Spleen (tissue), 11 donors: ENCODE measurements around the gene LRRC42. TPM values are rescaled to one million over a fixed set of nuclear protein-coding genes. Genes with fewer than 3 reads are reported as not detected.

Experiments used
- DNase-seq: peaks from one replicate; pipeline ENCODE4 v3.0.0-alpha.2; 2020
- H3K27ac ChIP-seq, 8 donors: fragments of 200-600 bp; sonication (generic) in 7 of 8; 1 replicate in 4 of 8; 2 replicates in 4 of 8; pipeline versions ENCODE4 v1.5.0 to v1.8.0; 2016 to 2021; ENCODE audit warnings: inconsistent platforms in 4 of 8, mild to moderate bottlenecking in 4 of 8, moderate library complexity in 1 of 8
- H3K27me3 ChIP-seq, 7 donors: fragments of 200-600 bp; sonication (generic) in 6 of 7; replicated peaks in 1 of 7; 1 replicate in 4 of 7; 2 replicates in 3 of 7; pipeline versions ENCODE4 v1.5.0 to v1.8.0; 2016 to 2021; ENCODE audit warnings: inconsistent platforms in 3 of 7, mild to moderate bottlenecking in 1 of 7
- H3K36me3 ChIP-seq, 6 donors: fragments of 200-600 bp; sonication (generic) in 5 of 6; 1 replicate in 4 of 6; 2 replicates in 2 of 6; pipeline versions ENCODE4 v1.5.0 to v1.8.0; 2016 to 2021; ENCODE audit warnings: inconsistent platforms in 2 of 6
- H3K4me1 ChIP-seq, 6 donors: fragments of 200-600 bp; sonication (generic) in 5 of 6; 1 replicate in 3 of 6; 2 replicates in 3 of 6; pipeline versions ENCODE4 v1.5.0 to v1.8.0; 2016 to 2021; ENCODE audit warnings: inconsistent platforms in 3 of 6
- H3K4me3 ChIP-seq, 8 donors: fragments of 200-600 bp; sonication (generic) in 7 of 8; 1 replicate in 4 of 8; 2 replicates in 4 of 8; pipeline versions ENCODE4 v1.5.0 to v1.8.0; 2016 to 2021; ENCODE audit warnings: inconsistent platforms in 4 of 8, mild to moderate bottlenecking in 4 of 8, moderate library complexity in 2 of 8
- H3K9me3 ChIP-seq, 8 donors: fragments of 200-600 bp; sonication (generic) in 7 of 8; 1 replicate in 4 of 8; 2 replicates in 4 of 8; pipeline versions ENCODE4 v1.5.0 to v1.8.0; 2016 to 2021; ENCODE audit warnings: inconsistent platforms in 4 of 8
- POLR2A ChIP-seq, 3 donors: fragments of 450-650 bp; IDR thresholded peaks; one replicate each; pipeline ENCODE4 v1.5.1; 2017; ENCODE audit warnings: antibody characterized with exemption in 3 of 3, mild to moderate bottlenecking in 1 of 3
- POLR2AphosphoS5 ChIP-seq, 3 donors: sonication (generic); formaldehyde crosslinking; IDR thresholded peaks; one replicate each; pipeline ENCODE4 v1.5.1; 2017; ENCODE audit warnings: antibody characterized with exemption in 3 of 3
- WGBS, 5 donors: extraction: QIAGEN DNeasy Blood & Tissue Kit in 3 of 5; methylation state at CpG; one replicate each; pipeline versions ENCODE4 v1.1.5 to v1.1.7; 2013 to 2018; 5-methylcytosine and 5-hydroxymethylcytosine counted together
- intact Hi-C: fragments of 100-400 bp; cut with DNase I; formaldehyde crosslinking; loops from one replicate; pipeline ENCODE4 v1.15.0; 2023; ENCODE audit warnings: low total_unique reads
- polyA plus RNA-seq, 3 donors: library from polyadenylated mRNA; stranded (reverse); fragments of 200-250 nt; gene quantifications; one replicate each; pipeline ENCODE4 v1.2.1, GENCODE V29; 2013
- total RNA-seq, 7 donors: library from RNA; depleted of rRNA in 3 of 7; stranded (reverse); fragments of >200 nt in 3 of 7; fragmentation: NEBNext Ultra II Directional in 4 of 7; extraction: Animal tissue kit (Norgen Biotek cat#: 25700) in 4 of 7; gene quantifications; one replicate each; pipeline versions ENCODE4 v1.1.0 to v1.2.1, GENCODE V29; 2016 to 2021
- TF ChIP-seq, protein P1 (sequence below), 11 experiments: fragments of 200-600 bp in 7 of 11; fragments of 450-650 bp in 4 of 11; sonication (generic) in 4 of 11; IDR thresholded peaks in 8 of 11; conservative IDR thresholded peaks in 3 of 11; 1 replicate in 7 of 11; 2 replicates in 4 of 11; pipeline versions ENCODE4 v1.4.0 to v1.8.0; 2016 to 2021; ENCODE audit warnings: antibody characterized with exemption in 11 of 11, inconsistent platforms in 4 of 11, mild to moderate bottlenecking in 1 of 11
- donor health status: healthy with polysubstance abuse.
- donor health status: DM: no; HTN: no; CAD: no; lungs with moderate emphysema.
- donor health status: DM: no; HTN: no; CAD: no.
- donor health status: Bipolar disorder and iron deficiency.
- donor health status: healthy.
- donor health status: DM: no; HTN: no; CAD: no.
- donor health status: DM: yes; HTN: yes; CAD: no.

Gene LRRC42
- total and polyA plus RNA-seq, 10 donors, result 4.9 to 13.8 (median 10.5) TPM

DNA sequence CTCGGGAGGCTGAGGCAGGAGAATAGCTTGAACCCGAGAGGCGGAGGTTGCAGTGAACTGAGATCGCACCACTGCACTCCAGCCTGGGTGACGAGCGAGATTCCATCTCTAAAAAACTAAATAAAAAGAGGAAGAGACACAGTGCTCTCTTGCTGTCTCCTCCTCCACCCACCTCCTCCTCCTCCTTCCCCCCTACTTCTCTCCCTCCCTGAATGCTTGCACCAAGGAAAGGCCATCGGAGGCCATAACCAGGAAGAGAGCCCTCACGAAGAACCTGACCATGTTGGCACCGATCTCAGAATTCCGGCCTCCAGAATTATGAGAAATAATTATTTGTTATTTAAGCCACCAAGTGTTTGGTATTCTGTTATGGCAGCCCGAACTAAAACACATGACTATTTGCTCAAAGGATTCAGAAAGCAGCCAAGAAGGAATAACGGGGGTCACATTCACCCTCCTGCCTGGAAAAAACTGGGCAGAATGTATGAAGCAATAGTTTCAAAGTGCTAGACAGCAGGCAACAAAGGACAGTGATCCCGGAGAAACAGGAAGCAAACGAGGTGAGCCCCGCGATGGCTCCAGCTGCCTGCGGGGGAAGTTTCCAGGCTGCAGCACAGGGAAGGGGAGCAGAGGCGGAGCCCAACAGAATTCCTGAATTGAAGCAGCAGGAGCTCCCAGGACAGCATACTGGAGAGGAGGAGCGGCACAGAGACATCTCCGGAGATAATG, 36.0 kb downstream of the LRRC42 start:
- Histone ChIP-seq H3K27me3 (peaks cover 0 to 5% (median 0%) of the 10 kb centered on the region in 7 donors), H3K9me3 (no peaks in the 10 kb centered on the region), H3K4me1 (peaks cover 0 to 14% (median 8%) of the 10 kb centered on the region in 6 donors), H3K4me3 (peak overlapping the region in 5 of 8 donors; percentile 0 to 54 (median 22)), H3K27ac (peak overlapping the region in 2 of 8 donors; percentile 26 to 53), H3K36me3 (no peaks in the 10 kb centered on the region)
- TF ChIP-seq POLR2AphosphoS5 (IDR thresholded peaks at IDR 0.05), result no peak
- no peak for TF ChIP-seq POLR2A (IDR thresholded peaks at IDR 0.05)
- TF ChIP-seq, protein P1, sequence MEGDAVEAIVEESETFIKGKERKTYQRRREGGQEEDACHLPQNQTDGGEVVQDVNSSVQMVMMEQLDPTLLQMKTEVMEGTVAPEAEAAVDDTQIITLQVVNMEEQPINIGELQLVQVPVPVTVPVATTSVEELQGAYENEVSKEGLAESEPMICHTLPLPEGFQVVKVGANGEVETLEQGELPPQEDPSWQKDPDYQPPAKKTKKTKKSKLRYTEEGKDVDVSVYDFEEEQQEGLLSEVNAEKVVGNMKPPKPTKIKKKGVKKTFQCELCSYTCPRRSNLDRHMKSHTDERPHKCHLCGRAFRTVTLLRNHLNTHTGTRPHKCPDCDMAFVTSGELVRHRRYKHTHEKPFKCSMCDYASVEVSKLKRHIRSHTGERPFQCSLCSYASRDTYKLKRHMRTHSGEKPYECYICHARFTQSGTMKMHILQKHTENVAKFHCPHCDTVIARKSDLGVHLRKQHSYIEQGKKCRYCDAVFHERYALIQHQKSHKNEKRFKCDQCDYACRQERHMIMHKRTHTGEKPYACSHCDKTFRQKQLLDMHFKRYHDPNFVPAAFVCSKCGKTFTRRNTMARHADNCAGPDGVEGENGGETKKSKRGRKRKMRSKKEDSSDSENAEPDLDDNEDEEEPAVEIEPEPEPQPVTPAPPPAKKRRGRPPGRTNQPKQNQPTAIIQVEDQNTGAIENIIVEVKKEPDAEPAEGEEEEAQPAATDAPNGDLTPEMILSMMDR (IDR thresholded peaks at IDR 0.05 in 8 of 11, conservative IDR thresholded peaks at IDR 0.05 in 3 of 11), result no peak
- intact Hi-C loops, result no loop called here
- 45 to 48% (median 46%) methylated on average over 20 of the region's 20 CpGs for WGBS, 5 donors
- DNase-seq, result no peak

DNA sequence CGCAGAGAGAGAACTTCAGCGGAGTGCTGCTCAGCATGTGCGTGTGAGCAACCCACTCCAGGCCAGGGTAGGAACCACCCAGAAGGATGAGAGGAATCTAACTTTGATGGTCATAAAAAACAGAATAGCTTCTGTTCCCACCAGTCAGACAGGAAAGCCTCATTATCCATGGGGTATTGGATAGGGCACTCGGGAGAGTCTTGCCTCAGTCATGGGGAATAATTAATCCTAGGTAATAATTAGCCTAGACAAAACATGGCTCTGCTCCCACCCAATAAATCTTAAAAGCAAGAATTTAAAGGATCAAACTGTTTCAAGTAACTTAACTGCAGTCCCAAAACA, 36.6 kb downstream of the LRRC42 start:
- no peaks in the 10 kb centered on the region for H3K36me3 ChIP-seq
- H3K9me3 ChIP-seq, result no peaks in the 10 kb centered on the region
- peaks cover 0 to 5% (median 0%) of the 10 kb centered on the region in 7 donors for H3K27me3 ChIP-seq
- intact Hi-C loops, result no loop called here
- DNase-seq, result no peak
- H3K4me1 ChIP-seq, result peaks cover 0 to 14% (median 8%) of the 10 kb centered on the region in 6 donors
- WGBS, 5 donors, result 62 to 79% (median 78%) methylated on average over 4 of the region's 4 CpGs
- peak overlapping the region in 5 of 8 donors; percentile 0 to 54 (median 22) for H3K4me3 ChIP-seq
- peak overlapping the region in 1 of 8 donors; percentile 53 for H3K27ac ChIP-seq
- TF ChIP-seq, protein P1 (IDR thresholded peaks at IDR 0.05 in 8 of 11, conservative IDR thresholded peaks at IDR 0.05 in 3 of 11), result no peak
- TF ChIP-seq POLR2A (IDR thresholded peaks at IDR 0.05) (no peak), POLR2AphosphoS5 (IDR thresholded peaks at IDR 0.05) (no peak)

DNA sequence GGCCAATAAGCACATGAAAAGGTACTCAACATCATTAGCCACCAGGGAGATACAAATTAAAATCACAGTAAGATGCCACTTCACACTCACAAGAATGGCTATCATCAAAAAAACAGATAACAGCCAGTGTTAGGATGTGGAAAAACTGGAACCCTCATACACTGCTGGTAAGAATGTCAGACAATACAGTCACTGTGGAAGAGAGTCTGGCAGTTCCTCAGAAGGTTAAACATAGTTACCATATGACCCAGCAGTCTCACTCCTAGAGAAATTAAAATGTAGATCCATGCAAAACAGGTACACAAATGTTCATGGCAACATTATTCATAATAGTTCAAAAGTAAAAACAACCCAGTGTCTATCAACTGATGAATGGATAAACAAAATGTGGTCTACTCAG, 38.6 kb downstream of the LRRC42 start:
- no peak for DNase-seq
- no peaks in the 10 kb centered on the region for H3K9me3 ChIP-seq
- H3K4me1 ChIP-seq, result peaks cover 0 to 14% (median 8%) of the 10 kb centered on the region in 6 donors
- no peak overlapping the region for H3K27ac ChIP-seq
- H3K4me3 ChIP-seq, result no peak overlapping the region
- TF ChIP-seq POLR2A (IDR thresholded peaks at IDR 0.05) (no peak), POLR2AphosphoS5 (IDR thresholded peaks at IDR 0.05) (no peak)
- TF ChIP-seq, protein P1 (IDR thresholded peaks at IDR 0.05 in 8 of 11, conservative IDR thresholded peaks at IDR 0.05 in 3 of 11), result no peak
- peaks cover 0 to 5% (median 0%) of the 10 kb centered on the region in 7 donors for H3K27me3 ChIP-seq
- intact Hi-C loops, result no loop called here
- no peaks in the 10 kb centered on the region for H3K36me3 ChIP-seq

DNA sequence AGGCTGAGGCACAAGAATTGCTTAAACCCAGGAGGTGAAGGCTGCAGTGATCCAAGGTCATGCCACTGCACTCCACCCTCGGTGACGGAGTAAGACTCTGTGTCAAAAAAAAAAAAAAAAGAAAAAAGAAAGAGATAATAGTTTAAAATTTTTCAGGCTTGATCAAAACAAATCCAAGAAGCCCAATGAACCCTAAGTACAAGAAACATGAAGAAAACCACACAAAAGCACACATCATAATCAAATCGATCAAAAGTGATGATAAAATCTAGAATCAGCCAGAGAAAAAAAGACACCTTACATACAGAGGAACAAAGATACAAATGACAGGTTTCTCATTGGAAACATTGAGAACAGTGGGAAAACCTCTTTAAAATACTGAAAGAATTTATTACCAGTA, 40.3 kb downstream of the LRRC42 start:
- Histone ChIP-seq H3K27me3 (peaks cover 0 to 5% (median 0%) of the 10 kb centered on the region in 7 donors), H3K4me3 (no peak overlapping the region), H3K36me3 (no peaks in the 10 kb centered on the region), H3K9me3 (no peaks in the 10 kb centered on the region), H3K4me1 (peaks cover 0 to 14% (median 8%) of the 10 kb centered on the region in 6 donors), H3K27ac (no peak overlapping the region)
- WGBS, 5 donors, result 68 to 91% (median 79%) methylated on average over 3 of the region's 3 CpGs
- DNase-seq, result no peak
- TF ChIP-seq POLR2A (IDR thresholded peaks at IDR 0.05) (no peak), POLR2AphosphoS5 (IDR thresholded peaks at IDR 0.05) (no peak)
- TF ChIP-seq, protein P1 (IDR thresholded peaks at IDR 0.05 in 8 of 11, conservative IDR thresholded peaks at IDR 0.05 in 3 of 11), result no peak
- intact Hi-C loops, result no loop called here
